ENCODE measurements around the gene SLITRK5. TPM values are rescaled to one million over a fixed set of nuclear protein-coding genes. Genes with fewer than 3 reads are reported as not detected.

The SLITRK5 gene
- total RNA-seq, 1 experiment from 2014 or later, result 0.24 TPM

DNA sequence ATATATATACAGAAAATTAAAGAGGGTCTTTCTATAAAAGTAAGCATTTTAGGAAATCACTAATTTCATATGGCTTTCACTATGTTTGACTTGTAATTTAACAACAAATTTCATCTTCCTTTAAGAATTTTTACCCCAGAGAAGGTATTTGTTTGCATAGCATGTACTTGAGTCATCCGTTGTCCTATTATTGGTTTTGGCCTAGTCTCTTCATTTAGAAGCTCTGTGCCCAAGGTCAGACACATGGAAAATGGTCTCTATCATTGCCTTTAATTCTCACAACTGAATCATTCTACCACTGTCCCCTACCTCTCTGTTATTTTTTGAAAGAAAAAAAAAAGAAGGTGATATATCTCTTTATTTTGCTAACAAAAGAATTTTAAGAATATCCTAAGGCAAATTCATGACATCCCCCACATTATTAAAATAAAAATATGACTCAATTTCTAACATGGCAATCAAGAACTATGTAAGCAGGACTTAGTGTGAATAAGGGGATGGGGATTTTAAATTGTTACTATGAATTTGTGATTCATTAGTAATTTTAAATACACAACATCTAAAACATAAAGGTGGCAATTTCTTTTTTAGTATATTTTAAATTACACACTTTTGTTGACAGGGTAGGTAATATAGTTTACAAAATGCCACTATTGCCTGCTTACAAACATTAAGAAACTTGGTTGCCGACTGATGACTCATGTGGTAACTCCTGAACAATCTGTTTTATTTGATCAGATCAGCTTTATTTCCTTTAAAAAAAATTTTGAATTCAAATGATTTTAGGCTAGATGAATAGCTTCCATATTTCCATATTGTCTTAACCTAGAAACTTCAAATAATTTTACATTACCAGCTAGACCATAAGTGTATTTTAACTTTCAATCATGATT lies 13.9 kb downstream of the SLITRK5 start:
- DNase-seq (ENCODE audit: low read depth, low spot score), result no peak
- in situ Hi-C loops (cut with HindIII; ENCODE audit: low pct_unique_long_range_greater_than_20kb, low sequenced_read_pairs), result no loop called here

DNA sequence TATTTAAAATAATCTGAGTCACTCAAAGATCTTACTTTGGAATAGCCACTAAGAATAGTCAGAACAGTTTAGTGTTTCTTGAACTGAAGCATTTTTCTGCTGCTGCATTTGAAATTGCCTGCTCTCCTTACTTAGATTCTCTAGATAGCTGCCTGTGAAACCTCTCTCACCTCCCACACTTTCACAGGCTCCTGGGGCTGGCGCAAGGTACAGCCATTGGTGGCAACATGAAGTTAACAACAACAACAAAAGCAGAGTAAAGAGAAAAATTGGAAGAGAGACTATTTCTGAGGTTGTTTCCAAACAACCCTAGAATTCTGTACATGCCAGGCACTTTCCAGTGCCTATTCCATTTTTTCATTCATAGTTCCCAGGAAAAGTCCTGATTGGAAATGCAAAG lies 25.3 kb downstream of the SLITRK5 start:
- no peak for DNase-seq (ENCODE audit: low read depth, low spot score)
- in situ Hi-C loops (cut with HindIII; ENCODE audit: low pct_unique_long_range_greater_than_20kb, low sequenced_read_pairs), result no loop called here

DNA sequence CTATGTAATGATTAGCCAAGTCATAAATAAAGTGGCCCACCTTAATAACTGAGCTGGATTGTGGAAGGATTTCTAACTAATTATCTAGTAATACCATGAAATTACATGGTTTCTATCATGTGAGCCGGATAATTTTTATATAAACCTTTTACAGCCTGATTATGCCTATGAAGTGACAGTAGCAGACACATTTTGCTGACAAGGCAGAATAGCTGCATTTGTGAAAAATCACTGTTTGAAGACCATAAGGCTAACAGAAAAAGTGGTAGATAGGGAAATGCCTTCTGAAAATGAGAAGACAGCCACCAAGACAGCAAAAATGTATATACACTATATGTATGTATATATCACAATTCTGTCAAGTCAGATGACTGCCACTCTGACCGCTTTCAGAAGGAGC lies 27.1 kb downstream of the SLITRK5 start:
- no peak for DNase-seq (ENCODE audit: low read depth, low spot score)
- in situ Hi-C loops (cut with HindIII; ENCODE audit: low pct_unique_long_range_greater_than_20kb, low sequenced_read_pairs), result no loop called here

DNA sequence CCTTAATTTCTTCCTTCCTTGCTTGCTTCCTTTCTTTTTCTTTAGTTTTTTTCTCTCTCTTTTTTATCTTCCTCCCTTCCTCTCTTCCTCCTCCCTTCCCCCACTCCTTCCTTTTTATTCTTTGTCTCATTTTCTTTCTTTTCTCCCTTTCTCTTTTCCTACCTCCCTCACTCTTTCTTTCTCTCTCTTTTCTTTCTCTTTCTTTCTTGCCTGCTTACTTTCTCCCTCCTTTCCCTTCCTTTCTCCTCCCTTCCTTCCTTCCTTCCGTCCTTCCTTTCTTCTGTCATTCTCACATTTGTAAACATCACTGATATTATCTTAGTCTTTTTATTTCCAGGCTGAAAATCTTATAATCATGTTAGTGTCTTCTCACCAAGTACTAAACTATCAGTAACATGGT lies 38.8 kb downstream of the SLITRK5 start:
- in situ Hi-C loops (cut with HindIII; ENCODE audit: low pct_unique_long_range_greater_than_20kb, low sequenced_read_pairs), result no loop called here
- DNase-seq (ENCODE audit: low read depth, low spot score), result no peak

DNA sequence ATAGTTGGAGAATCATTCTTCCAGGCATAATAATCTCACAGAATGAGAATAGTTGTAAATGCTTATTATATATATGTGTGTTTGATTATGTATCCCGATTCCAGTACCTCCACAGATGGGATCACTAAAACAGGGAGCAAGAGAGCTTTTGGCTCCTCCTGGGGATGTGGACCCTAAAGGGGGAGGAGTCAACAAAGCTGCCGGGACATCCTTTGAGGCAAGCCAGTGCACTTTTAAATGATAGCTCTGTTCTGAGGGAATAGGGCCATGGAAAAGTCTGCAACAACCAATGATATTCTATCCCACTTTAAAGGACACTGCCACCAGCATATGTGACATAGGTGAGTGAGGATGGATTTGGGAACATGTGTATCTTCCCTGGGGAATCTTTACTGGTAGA lies 40.8 kb downstream of the SLITRK5 start:
- no peak for DNase-seq (ENCODE audit: low read depth, low spot score)
- in situ Hi-C loops (cut with HindIII; ENCODE audit: low pct_unique_long_range_greater_than_20kb, low sequenced_read_pairs), result no loop called here
